K562 (cell line): ENCODE data around the gene CDH8.

Experiments
- GABPA ChIP-seq: fragments of 200-800 bp; sonication (Bioruptor generic); conservative IDR thresholded peaks from 2 replicates; pipeline ENCODE4 v1.6.1; 2016; ENCODE audit warnings: low read depth, missing genetic modification characterization, missing compliant biosample characterization
- JUND ChIP-seq, 2 experiments: IDR thresholded peaks; 2 replicates in 1 of 2; 3 replicates in 1 of 2; pipeline ENCODE4 v1.6.1; 2011; ENCODE audit warnings: borderline replicate concordance in 2 of 2, low read depth in 2 of 2, low read length in 2 of 2, improper control_type of control experiment in 1 of 2, missing biosample characterization in 1 of 2, missing genetic modification characterization in 1 of 2, missing genetic modification reagents in 1 of 2
- MAZ ChIP-seq, 2 experiments: fragments of 450-650 bp in 1 of 2; sonication (generic) in 1 of 2; formaldehyde crosslinking; IDR thresholded peaks in 1 of 2; conservative IDR thresholded peaks in 1 of 2; 2 replicates each; pipeline versions ENCODE4 v1.4.0 to v1.5.0; 2020; ENCODE audit warnings: mild to moderate bottlenecking in 1 of 2, missing genetic modification reagents in 1 of 2
- PHF21A ChIP-seq: fragments of 450-650 bp; IDR thresholded peaks from 2 replicates; pipeline ENCODE4 v1.6.1; 2017; ENCODE audit warnings: low read depth, borderline replicate concordance
- RAD21 ChIP-seq, 2 experiments: fragments of 250-450 bp in 1 of 2; fragments of 450-650 bp in 1 of 2; sonication (Bioruptor Pico) in 1 of 2; formaldehyde crosslinking in 1 of 2; IDR thresholded peaks in 1 of 2; conservative IDR thresholded peaks in 1 of 2; 2 replicates each; pipeline versions ENCODE4 v1.4.0 to v1.8.0; 2020 to 2022; ENCODE audit warnings: mild to moderate bottlenecking in 2 of 2, moderate library complexity in 1 of 2
- STAT5A ChIP-seq: IDR thresholded peaks from 2 replicates; pipeline ENCODE4 v1.6.1; 2012; ENCODE audit warnings: low read length, inconsistent platforms, borderline replicate concordance
- XRCC3 ChIP-seq: fragments of 450-650 bp; IDR thresholded peaks from 2 replicates; pipeline ENCODE4 v1.6.1; 2017; ENCODE audit warnings: mild to moderate bottlenecking, moderate library complexity
- YY1 ChIP-seq, 3 experiments: IDR thresholded peaks; 2 replicates each; pipeline ENCODE4 v1.6.1; 2011; ENCODE audit warnings: low read length in 2 of 3, mild to moderate bottlenecking in 2 of 3, moderate library complexity in 2 of 3, borderline replicate concordance in 1 of 3, control low read depth in 1 of 3, low read depth in 1 of 3; ENCODE audit not compliant: insufficient read depth in 3 of 3, insufficient replicate concordance in 2 of 3, control insufficient read depth in 1 of 3, insufficient read length in 1 of 3; ENCODE audit errors: extremely low read depth in 1 of 3
- ZBTB17 ChIP-seq: fragments of 450-650 bp; formaldehyde crosslinking; IDR thresholded peaks from 2 replicates; pipeline ENCODE4 v1.4.0; 2020; ENCODE audit warnings: mild to moderate bottlenecking
- ZNF408 ChIP-seq: fragments of 250-450 bp; sonication (Bioruptor Pico); IDR thresholded peaks from 2 replicates; pipeline ENCODE4 v1.4.0; 2020; ENCODE audit warnings: low read depth, mild to moderate bottlenecking, moderate library complexity
- TF ChIP-seq, protein P1 (sequence below): sonication (generic); formaldehyde crosslinking; IDR thresholded peaks from 2 replicates; pipeline ENCODE4 v1.8.0; 2022; ENCODE audit warnings: mild to moderate bottlenecking, low read depth, missing genetic modification reagents
- TF ChIP-seq, protein P2 (sequence below), 3 experiments: IDR thresholded peaks in 2 of 3; conservative IDR thresholded peaks in 1 of 3; 2 replicates each; pipeline ENCODE4 v1.5.1; 2011 to 2012; ENCODE audit warnings: low read length in 3 of 3, mild to moderate bottlenecking in 3 of 3, control low read depth in 2 of 3, improper control_type of control experiment in 1 of 3, inconsistent platforms in 1 of 3, low read depth in 1 of 3, mixed read lengths in 1 of 3, moderate library complexity in 1 of 3; ENCODE audit not compliant: insufficient read depth in 2 of 3
- TF ChIP-seq, protein P3 (sequence below): sonication (generic); formaldehyde crosslinking; IDR thresholded peaks from 2 replicates; pipeline ENCODE4 v1.9.0; 2022; ENCODE audit warnings: mild to moderate bottlenecking, missing genetic modification reagents
- TF ChIP-seq, protein P4 (sequence below): fragments of 450-650 bp; formaldehyde crosslinking; IDR thresholded peaks from 2 replicates; pipeline ENCODE4 v1.4.0; 2022; ENCODE audit warnings: missing genetic modification characterization

GRCh38 chr16:61820820-61821219 lies 215.4 kb downstream of the CDH8 start:
- TF ChIP-seq JUND (IDR thresholded peaks at IDR 0.05; ENCODE audit: borderline replicate concordance, low read depth, low read length) (no peak), JUND (tag; IDR thresholded peaks at IDR 0.05; ENCODE audit: borderline replicate concordance, low read depth, low read length) (no peak), RAD21 (CRISPR knock-in tag; conservative IDR thresholded peaks at IDR 0.05 in 1 of 2, IDR thresholded peaks at IDR 0.05 in 1 of 2) (no peak), ZNF408 (CRISPR knock-in tag) (no peak), GABPA (tag) (no peak), MAZ (CRISPR knock-in tag; conservative IDR thresholded peaks at IDR 0.05 in 1 of 2, IDR thresholded peaks at IDR 0.05 in 1 of 2) (no peak), XRCC3 (no peak), STAT5A (no peak), PHF21A (no peak), ZBTB17 (no peak), YY1 (IDR thresholded peaks at IDR 0.05; ENCODE audit: borderline replicate concordance in 1 of 3, control insufficient read depth in 1 of 3, extremely low read depth in 1 of 3, insufficient read depth in 3 of 3, insufficient read length in 1 of 3, insufficient replicate concordance in 2 of 3, low read depth in 1 of 3, low read length in 2 of 3) (no peak)
- TF ChIP-seq, protein P1, sequence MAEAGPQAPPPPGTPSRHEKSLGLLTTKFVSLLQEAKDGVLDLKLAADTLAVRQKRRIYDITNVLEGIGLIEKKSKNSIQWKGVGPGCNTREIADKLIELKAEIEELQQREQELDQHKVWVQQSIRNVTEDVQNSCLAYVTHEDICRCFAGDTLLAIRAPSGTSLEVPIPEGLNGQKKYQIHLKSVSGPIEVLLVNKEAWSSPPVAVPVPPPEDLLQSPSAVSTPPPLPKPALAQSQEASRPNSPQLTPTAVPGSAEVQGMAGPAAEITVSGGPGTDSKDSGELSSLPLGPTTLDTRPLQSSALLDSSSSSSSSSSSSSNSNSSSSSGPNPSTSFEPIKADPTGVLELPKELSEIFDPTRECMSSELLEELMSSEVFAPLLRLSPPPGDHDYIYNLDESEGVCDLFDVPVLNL (CRISPR knock-in tag) = no peak
- TF ChIP-seq, protein P2, sequence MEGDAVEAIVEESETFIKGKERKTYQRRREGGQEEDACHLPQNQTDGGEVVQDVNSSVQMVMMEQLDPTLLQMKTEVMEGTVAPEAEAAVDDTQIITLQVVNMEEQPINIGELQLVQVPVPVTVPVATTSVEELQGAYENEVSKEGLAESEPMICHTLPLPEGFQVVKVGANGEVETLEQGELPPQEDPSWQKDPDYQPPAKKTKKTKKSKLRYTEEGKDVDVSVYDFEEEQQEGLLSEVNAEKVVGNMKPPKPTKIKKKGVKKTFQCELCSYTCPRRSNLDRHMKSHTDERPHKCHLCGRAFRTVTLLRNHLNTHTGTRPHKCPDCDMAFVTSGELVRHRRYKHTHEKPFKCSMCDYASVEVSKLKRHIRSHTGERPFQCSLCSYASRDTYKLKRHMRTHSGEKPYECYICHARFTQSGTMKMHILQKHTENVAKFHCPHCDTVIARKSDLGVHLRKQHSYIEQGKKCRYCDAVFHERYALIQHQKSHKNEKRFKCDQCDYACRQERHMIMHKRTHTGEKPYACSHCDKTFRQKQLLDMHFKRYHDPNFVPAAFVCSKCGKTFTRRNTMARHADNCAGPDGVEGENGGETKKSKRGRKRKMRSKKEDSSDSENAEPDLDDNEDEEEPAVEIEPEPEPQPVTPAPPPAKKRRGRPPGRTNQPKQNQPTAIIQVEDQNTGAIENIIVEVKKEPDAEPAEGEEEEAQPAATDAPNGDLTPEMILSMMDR (IDR thresholded peaks at IDR 0.05 in 2 of 3, conservative IDR thresholded peaks at IDR 0.05 in 1 of 3; ENCODE audit: insufficient read depth in 2 of 3, low read depth in 1 of 3, low read length in 3 of 3) = no peak
- TF ChIP-seq, protein P3, sequence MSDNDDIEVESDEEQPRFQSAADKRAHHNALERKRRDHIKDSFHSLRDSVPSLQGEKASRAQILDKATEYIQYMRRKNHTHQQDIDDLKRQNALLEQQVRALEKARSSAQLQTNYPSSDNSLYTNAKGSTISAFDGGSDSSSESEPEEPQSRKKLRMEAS (CRISPR knock-in tag) = no peak
- TF ChIP-seq, protein P4, sequence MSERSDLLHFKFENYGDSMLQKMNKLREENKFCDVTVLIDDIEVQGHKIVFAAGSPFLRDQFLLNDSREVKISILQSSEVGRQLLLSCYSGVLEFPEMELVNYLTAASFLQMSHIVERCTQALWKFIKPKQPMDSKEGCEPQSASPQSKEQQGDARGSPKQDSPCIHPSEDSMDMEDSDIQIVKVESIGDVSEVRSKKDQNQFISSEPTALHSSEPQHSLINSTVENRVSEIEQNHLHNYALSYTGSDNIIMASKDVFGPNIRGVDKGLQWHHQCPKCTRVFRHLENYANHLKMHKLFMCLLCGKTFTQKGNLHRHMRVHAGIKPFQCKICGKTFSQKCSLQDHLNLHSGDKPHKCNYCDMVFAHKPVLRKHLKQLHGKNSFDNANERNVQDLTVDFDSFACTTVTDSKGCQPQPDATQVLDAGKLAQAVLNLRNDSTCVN (CRISPR knock-in tag) = no peak
